ENCODE measurements around the gene WDR82.
A peak's percentile ranks its signal among the peaks of the same experiment; 100 is the strongest.

Gene WDR82

GRCh38 chr3:52246264-52246620 lies 32.2 kb downstream of the WDR82 start:
- Histone ChIP-seq H3K4me1 (ENCODE audit: control insufficient read depth, insufficient read depth, low read length) (peaks cover 24% of the 10 kb centered on the region), H3K9ac (ENCODE audit: low read length) (peak overlapping the region; percentile 67), H3K4me3 (ENCODE audit: low read length) (peak overlapping the region; percentile 33), H3K9me3 (ENCODE audit: control insufficient read depth, low read length) (no peaks in the 10 kb centered on the region), H3K27me3 (ENCODE audit: control insufficient read depth, insufficient read depth, low read length) (no peaks in the 10 kb centered on the region), H3K36me3 (ENCODE audit: control insufficient read depth, insufficient read depth, low read length) (no peaks in the 10 kb centered on the region)

GRCh38 chr3:52245322-52246263 lies 32.9 kb downstream of the WDR82 start, which contains the start of gene PPM1M:
Gene PPM1M, plus strand, starts transcription at chr3:52245759. Its CDS starts 66 bp downstream, at chr3:52245825.
- Histone ChIP-seq H3K4me1 (ENCODE audit: control insufficient read depth, insufficient read depth, low read length) (peaks cover 25% of the 10 kb centered on the region), H3K36me3 (ENCODE audit: control insufficient read depth, insufficient read depth, low read length) (no peaks in the 10 kb centered on the region), H3K9ac (ENCODE audit: low read length) (peak within 1 kb of the TSS; percentile 74), H3K27me3 (ENCODE audit: control insufficient read depth, insufficient read depth, low read length) (no peaks in the 10 kb centered on the region), H3K4me3 (ENCODE audit: low read length) (peak within 1 kb of the TSS; percentile 42), H3K9me3 (ENCODE audit: control insufficient read depth, low read length) (no peaks in the 10 kb centered on the region)

GRCh38 chr3:52243791-52244628 lies 34.4 kb downstream of the WDR82 start:
- H3K9ac ChIP-seq (ENCODE audit: low read length), result no peak overlapping the region
- H3K4me1 ChIP-seq (ENCODE audit: control insufficient read depth, insufficient read depth, low read length), result peaks cover 17% of the 10 kb centered on the region

GRCh38 chr3:52242039-52242438 lies 36.4 kb downstream of the WDR82 start:
- Histone ChIP-seq H3K4me3 (ENCODE audit: low read length) (no peak overlapping the region), H3K9me3 (ENCODE audit: control insufficient read depth, low read length) (no peaks in the 10 kb centered on the region), H3K9ac (ENCODE audit: low read length) (no peak overlapping the region), H3K4me1 (ENCODE audit: control insufficient read depth, insufficient read depth, low read length) (peaks cover 29% of the 10 kb centered on the region), H3K27me3 (ENCODE audit: control insufficient read depth, insufficient read depth, low read length) (no peaks in the 10 kb centered on the region), H3K36me3 (ENCODE audit: control insufficient read depth, insufficient read depth, low read length) (no peaks in the 10 kb centered on the region)

More at GRCh38 chr3:52243791-52244628, 34.4 kb downstream of the WDR82 start:
- Histone ChIP-seq H3K27me3 (ENCODE audit: control insufficient read depth, insufficient read depth, low read length) (no peaks in the 10 kb centered on the region), H3K4me3 (ENCODE audit: low read length) (no peak overlapping the region), H3K9me3 (ENCODE audit: control insufficient read depth, low read length) (no peaks in the 10 kb centered on the region), H3K36me3 (ENCODE audit: control insufficient read depth, insufficient read depth, low read length) (no peaks in the 10 kb centered on the region)

- H3K4me1 ChIP-seq (ENCODE audit: control insufficient read depth, insufficient read depth, low read length), result peaks cover 38% of the 10 kb centered on the region
- no peaks in the 10 kb centered on the region for H3K27me3 ChIP-seq (ENCODE audit: control insufficient read depth, insufficient read depth, low read length)
- H3K4me3 ChIP-seq (ENCODE audit: low read length), result no peak overlapping the region
- no peaks in the 10 kb centered on the region for H3K36me3 ChIP-seq (ENCODE audit: control insufficient read depth, insufficient read depth, low read length)
- no peaks in the 10 kb centered on the region for H3K9me3 ChIP-seq (ENCODE audit: control insufficient read depth, low read length)
- no peak overlapping the region for H3K9ac ChIP-seq (ENCODE audit: low read length)
Measured at GRCh38 chr3:52240886-52241370, 37.5 kb downstream of the WDR82 start.

- Histone ChIP-seq H3K9me3 (ENCODE audit: control insufficient read depth, low read length) (no peaks in the 10 kb centered on the region), H3K4me1 (ENCODE audit: control insufficient read depth, insufficient read depth, low read length) (peaks cover 37% of the 10 kb centered on the region), H3K9ac (ENCODE audit: low read length) (no peak overlapping the region), H3K27me3 (ENCODE audit: control insufficient read depth, insufficient read depth, low read length) (no peaks in the 10 kb centered on the region), H3K4me3 (ENCODE audit: low read length) (no peak overlapping the region), H3K36me3 (ENCODE audit: control insufficient read depth, insufficient read depth, low read length) (no peaks in the 10 kb centered on the region)
Measured at GRCh38 chr3:52240059-52240885, 38.2 kb downstream of the WDR82 start.

- Histone ChIP-seq H3K4me1 (ENCODE audit: control insufficient read depth, insufficient read depth, low read length) (peaks cover 33% of the 10 kb centered on the region), H3K4me3 (ENCODE audit: low read length) (peak within 1 kb of the TSS; percentile 46), H3K9ac (ENCODE audit: low read length) (peak within 1 kb of the TSS; percentile 77), H3K36me3 (ENCODE audit: control insufficient read depth, insufficient read depth, low read length) (peaks cover 5% of the 10 kb centered on the region), H3K9me3 (ENCODE audit: control insufficient read depth, low read length) (no peaks in the 10 kb centered on the region), H3K27me3 (ENCODE audit: control insufficient read depth, insufficient read depth, low read length) (no peaks in the 10 kb centered on the region)
Measured at GRCh38 chr3:52238761-52239701, 39.4 kb downstream of the WDR82 start, which contains the start of gene TWF2. Gene TWF2, minus strand, starts transcription at chr3:52239158. Its CDS starts 142 bp downstream, at chr3:52239016.

GRCh38 chr3:52238193-52238760 lies 40.2 kb downstream of the WDR82 start:
- H3K36me3 ChIP-seq (ENCODE audit: control insufficient read depth, insufficient read depth, low read length), result peaks cover 5% of the 10 kb centered on the region
- H3K4me3 ChIP-seq (ENCODE audit: low read length), result peak overlapping the region; percentile 46
- no peaks in the 10 kb centered on the region for H3K9me3 ChIP-seq (ENCODE audit: control insufficient read depth, low read length)
- H3K9ac ChIP-seq (ENCODE audit: low read length), result peak overlapping the region; percentile 77
- H3K4me1 ChIP-seq (ENCODE audit: control insufficient read depth, insufficient read depth, low read length), result peaks cover 33% of the 10 kb centered on the region
- no peaks in the 10 kb centered on the region for H3K27me3 ChIP-seq (ENCODE audit: control insufficient read depth, insufficient read depth, low read length)

GRCh38 chr3:52237657-52238172 lies 40.7 kb downstream of the WDR82 start:
- Histone ChIP-seq H3K4me1 (ENCODE audit: control insufficient read depth, insufficient read depth, low read length) (peaks cover 33% of the 10 kb centered on the region), H3K9me3 (ENCODE audit: control insufficient read depth, low read length) (no peaks in the 10 kb centered on the region), H3K4me3 (ENCODE audit: low read length) (peak overlapping the region; percentile 46), H3K27me3 (ENCODE audit: control insufficient read depth, insufficient read depth, low read length) (no peaks in the 10 kb centered on the region), H3K9ac (ENCODE audit: low read length) (peak overlapping the region; percentile 77), H3K36me3 (ENCODE audit: control insufficient read depth, insufficient read depth, low read length) (peaks cover 5% of the 10 kb centered on the region)

GRCh38 chr3:52237006-52237656 lies 41.3 kb downstream of the WDR82 start:
- Histone ChIP-seq H3K9ac (ENCODE audit: low read length) (peak overlapping the region; percentile 77), H3K4me1 (ENCODE audit: control insufficient read depth, insufficient read depth, low read length) (peaks cover 33% of the 10 kb centered on the region)

More at GRCh38 chr3:52237006-52237656, 41.3 kb downstream of the WDR82 start:
- Histone ChIP-seq H3K4me3 (ENCODE audit: low read length) (peak overlapping the region; percentile 46), H3K9me3 (ENCODE audit: control insufficient read depth, low read length) (no peaks in the 10 kb centered on the region), H3K36me3 (ENCODE audit: control insufficient read depth, insufficient read depth, low read length) (peaks cover 5% of the 10 kb centered on the region), H3K27me3 (ENCODE audit: control insufficient read depth, insufficient read depth, low read length) (no peaks in the 10 kb centered on the region)
